HG03280 (cell line): ENCODE results near the gene MED25.

Experiments
- ATAC-seq: cut with Tn5 transposase; IDR thresholded peaks from one replicate; pipeline ENCODE4 v1.9.1; 2021; ENCODE audit warnings: mild to moderate bottlenecking, moderate library complexity; ENCODE audit not compliant: unreplicated experiment

Gene MED25

GRCh38 chr19:49817964-49818648, at the start of gene MED25:
Gene MED25 (plus strand): TSS chr19:49818289. CDS start chr19:49818342, 53 bp downstream.
- peak; percentile 63 for ATAC-seq

- no peak for ATAC-seq
Observed at GRCh38 chr19:49770529-49770928, 47.6 kb upstream of the MED25 start.

GRCh38 chr19:49771674-49772139, 46.4 kb upstream of the MED25 start:
- ATAC-seq: no peak

GRCh38 chr19:49772850-49773432, 45.1 kb upstream of the MED25 start:
- ATAC-seq: no peak

GRCh38 chr19:49773663-49774350, 44.3 kb upstream of the MED25 start:
- no peak for ATAC-seq

GRCh38 chr19:49774969-49775368, 43.1 kb upstream of the MED25 start:
- ATAC-seq: no peak

- no peak for ATAC-seq
Observed at GRCh38 chr19:49775742-49776370, 42.2 kb upstream of the MED25 start.

- ATAC-seq: no peak
Observed at GRCh38 chr19:49776371-49776764, 41.7 kb upstream of the MED25 start.

GRCh38 chr19:49779731-49780555, 38.1 kb upstream of the MED25 start:
- no peak for ATAC-seq

GRCh38 chr19:49780861-49781260, 37.2 kb upstream of the MED25 start:
- no peak for ATAC-seq

- no peak for ATAC-seq
Observed at GRCh38 chr19:49781394-49781793, 36.7 kb upstream of the MED25 start.

- no peak for ATAC-seq
Observed at GRCh38 chr19:49782515-49782914, 35.6 kb upstream of the MED25 start.

- ATAC-seq: no peak
Observed at GRCh38 chr19:49786376-49786820, 31.7 kb upstream of the MED25 start.

- ATAC-seq: no peak
Observed at GRCh38 chr19:49787746-49788145, 30.3 kb upstream of the MED25 start.

GRCh38 chr19:49788857-49789256, 29.2 kb upstream of the MED25 start:
- no peak for ATAC-seq

- ATAC-seq: no peak
Observed at GRCh38 chr19:49790866-49791265, 27.2 kb upstream of the MED25 start.

GRCh38 chr19:49791776-49792445, 26.2 kb upstream of the MED25 start:
- ATAC-seq: no peak

- no peak for ATAC-seq
Observed at GRCh38 chr19:49792829-49793560, 25.1 kb upstream of the MED25 start.

- no peak for ATAC-seq
Observed at GRCh38 chr19:49793561-49793840, 24.6 kb upstream of the MED25 start.

- no peak for ATAC-seq
Observed at GRCh38 chr19:49795615-49796014, 22.5 kb upstream of the MED25 start.
